Measurements from ENCODE around the gene KCTD10. TPM values are rescaled to one million over a fixed set of nuclear protein-coding genes. Genes with fewer than 3 reads are reported as not detected.

KCTD10 gene
- total and polyA plus RNA-seq, 4 donors: 4.2 to 20.1 (median 9.9) TPM

Other genes with a start within 250 kb of the KCTD10 start
- gene FOXN4, start 168.0 kb downstream of the KCTD10 start, total RNA-seq: not detected
- not detected for gene FOXN4, start 168.0 kb downstream of the KCTD10 start, polyA plus RNA-seq
- not detected for gene MYO1H, start 129.4 kb downstream of the KCTD10 start, total RNA-seq
- gene MYO1H, start 129.4 kb downstream of the KCTD10 start, polyA plus RNA-seq: not detected
- gene UBE3B, start 334 bp upstream of the KCTD10 start, total RNA-seq: 10 to 100 TPM; 29.1 to 43.4 TPM
- gene UBE3B, start 334 bp upstream of the KCTD10 start, polyA plus RNA-seq: 10 to 100 TPM in 1 of 2 donors, 1 to 10 TPM in 1; 9.3 to 19.1 TPM
- 10 to 100 TPM; 47.1 to 63.5 TPM for gene MMAB, start 96.2 kb upstream of the KCTD10 start, total RNA-seq
- gene MMAB, start 96.2 kb upstream of the KCTD10 start, polyA plus RNA-seq: 100 to 1,000 TPM in 1 of 2 donors, 10 to 100 TPM in 1; 90.6 to 101 TPM
- 10 to 100 TPM; 34.9 to 50.3 TPM for gene MVK, start 96.5 kb upstream of the KCTD10 start, total RNA-seq
- gene MVK, start 96.5 kb upstream of the KCTD10 start, polyA plus RNA-seq: 10 to 100 TPM; 39.0 to 43.8 TPM
- 1 to 10 TPM; 1.8 to 2.2 TPM for gene FAM222A, start 236.5 kb upstream of the KCTD10 start, total RNA-seq
- 1 to 10 TPM in 1 of 2 donors, under 1 TPM in 1; 0.97 to 2.0 TPM for gene FAM222A, start 236.5 kb upstream of the KCTD10 start, polyA plus RNA-seq